ENCODE results near the gene TRMT2A.

Gene TRMT2A

DNA sequence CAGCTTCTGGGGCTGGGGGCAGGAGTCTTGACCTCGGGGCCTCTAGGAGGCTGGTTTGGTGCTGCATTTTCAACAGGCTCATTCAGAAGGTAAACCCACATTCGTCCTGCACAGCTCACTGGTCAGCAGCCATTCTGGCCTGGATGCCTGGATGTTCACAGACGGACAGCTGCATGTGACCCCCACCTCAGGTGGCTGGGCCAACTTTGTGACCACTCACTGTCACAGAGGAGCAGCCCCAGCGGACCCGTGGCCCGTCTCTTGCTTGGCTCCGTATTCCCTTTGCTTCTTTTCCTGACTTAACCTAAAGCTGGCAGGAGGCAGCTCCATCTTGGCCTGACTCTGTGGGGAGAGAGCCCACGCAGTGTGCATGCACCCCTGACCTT is 28.8 kb downstream of the TRMT2A start:
- TF ChIP-seq, protein P1, sequence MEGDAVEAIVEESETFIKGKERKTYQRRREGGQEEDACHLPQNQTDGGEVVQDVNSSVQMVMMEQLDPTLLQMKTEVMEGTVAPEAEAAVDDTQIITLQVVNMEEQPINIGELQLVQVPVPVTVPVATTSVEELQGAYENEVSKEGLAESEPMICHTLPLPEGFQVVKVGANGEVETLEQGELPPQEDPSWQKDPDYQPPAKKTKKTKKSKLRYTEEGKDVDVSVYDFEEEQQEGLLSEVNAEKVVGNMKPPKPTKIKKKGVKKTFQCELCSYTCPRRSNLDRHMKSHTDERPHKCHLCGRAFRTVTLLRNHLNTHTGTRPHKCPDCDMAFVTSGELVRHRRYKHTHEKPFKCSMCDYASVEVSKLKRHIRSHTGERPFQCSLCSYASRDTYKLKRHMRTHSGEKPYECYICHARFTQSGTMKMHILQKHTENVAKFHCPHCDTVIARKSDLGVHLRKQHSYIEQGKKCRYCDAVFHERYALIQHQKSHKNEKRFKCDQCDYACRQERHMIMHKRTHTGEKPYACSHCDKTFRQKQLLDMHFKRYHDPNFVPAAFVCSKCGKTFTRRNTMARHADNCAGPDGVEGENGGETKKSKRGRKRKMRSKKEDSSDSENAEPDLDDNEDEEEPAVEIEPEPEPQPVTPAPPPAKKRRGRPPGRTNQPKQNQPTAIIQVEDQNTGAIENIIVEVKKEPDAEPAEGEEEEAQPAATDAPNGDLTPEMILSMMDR (IDR thresholded peaks at IDR 0.05; ENCODE audit: low read length): no peak
- Histone ChIP-seq H3K36me3 (ENCODE audit: insufficient read depth, low read length) (peaks cover 82% of the 10 kb centered on the region), H3K27me3 (ENCODE audit: insufficient read depth, low read length) (no peaks in the 10 kb centered on the region), H3K4me2 (ENCODE audit: low read length) (no peak overlapping the region), H3K27ac (ENCODE audit: low read depth, low read length, poor library complexity, severe bottlenecking) (no peak overlapping the region), H3K4me1 (ENCODE audit: insufficient read depth, low read length, severe bottlenecking) (peaks cover 21% of the 10 kb centered on the region), H3K9me2 (ENCODE audit: low read depth, low read length) (no peaks in the 10 kb centered on the region), H3F3A (ENCODE audit: insufficient read depth, low read length) (no peaks in the 10 kb centered on the region), H4K20me1 (ENCODE audit: insufficient read depth, low read length) (no peaks in the 10 kb centered on the region), H3K4me3 (ENCODE audit: low read depth, low read length, poor library complexity, severe bottlenecking) (no peak overlapping the region), H3K9me3 (ENCODE audit: low read length) (no peaks in the 10 kb centered on the region), H3K79me2 (ENCODE audit: insufficient read depth, low read length) (peaks cover 23% of the 10 kb centered on the region), H2AFZ (ENCODE audit: low read length) (no peak overlapping the region), H3K9ac (ENCODE audit: low read length) (no peak overlapping the region)

DNA sequence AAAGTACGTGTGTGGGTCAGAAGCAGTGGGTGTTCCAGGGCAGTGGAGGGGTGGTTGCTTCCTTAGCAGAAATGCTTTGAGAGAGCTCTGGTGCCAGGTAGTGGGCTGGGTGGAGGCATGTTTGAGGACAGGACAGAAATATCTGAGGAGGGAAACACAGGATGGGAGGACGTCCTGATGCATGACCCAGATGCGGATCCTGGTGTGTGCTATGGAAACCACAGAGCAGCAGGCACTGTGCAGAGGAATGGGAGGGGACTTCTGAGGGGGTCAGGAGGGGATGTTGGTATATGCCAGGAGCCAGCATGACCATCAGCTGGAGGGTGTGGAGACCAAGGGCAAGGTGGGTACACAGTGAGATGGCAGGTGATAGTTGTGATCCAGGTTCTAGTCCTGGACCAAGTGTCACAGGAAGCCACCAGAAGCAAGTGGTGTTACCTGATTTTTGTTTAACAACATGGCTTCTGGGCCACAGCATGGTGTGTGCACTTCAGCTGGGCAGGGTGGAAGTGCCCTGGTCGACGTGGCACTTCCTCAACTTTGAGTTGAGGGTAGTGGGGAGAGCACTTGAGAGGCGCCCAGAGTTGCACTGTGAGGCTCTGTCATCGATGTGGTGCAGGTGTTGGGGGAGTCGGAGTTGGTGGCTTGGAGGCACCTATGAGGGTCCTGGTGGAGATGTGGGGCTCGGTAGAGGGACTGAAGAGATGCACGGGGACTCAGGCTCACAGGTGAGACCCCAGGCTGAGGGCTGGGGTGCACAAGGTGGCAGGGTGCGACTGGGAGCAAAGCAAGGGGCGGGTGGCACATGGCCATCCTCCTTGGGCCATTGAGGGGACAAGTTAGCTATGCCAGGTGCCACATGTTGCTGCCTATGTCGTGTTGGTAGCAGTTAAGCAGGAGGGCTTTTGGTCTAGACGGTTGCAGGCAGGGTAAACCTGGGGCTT is 29.4 kb downstream of the TRMT2A start:
- no peaks in the 10 kb centered on the region for H3K9me3 ChIP-seq (ENCODE audit: low read length)
- no peak for TF ChIP-seq EZH2 (IDR thresholded peaks at IDR 0.05; ENCODE audit: borderline replicate concordance, low read length)
- TF ChIP-seq, protein P1 (IDR thresholded peaks at IDR 0.05; ENCODE audit: low read length): no peak
- no peak overlapping the region for H3K4me2 ChIP-seq (ENCODE audit: low read length)
- H3K4me1 ChIP-seq (ENCODE audit: insufficient read depth, low read length, severe bottlenecking): peaks cover 28% of the 10 kb centered on the region
- no peaks in the 10 kb centered on the region for H3K9me2 ChIP-seq (ENCODE audit: low read depth, low read length)
- no peaks in the 10 kb centered on the region for H4K20me1 ChIP-seq (ENCODE audit: insufficient read depth, low read length)
- peaks cover 30% of the 10 kb centered on the region for H3K79me2 ChIP-seq (ENCODE audit: insufficient read depth, low read length)
- H3K36me3 ChIP-seq (ENCODE audit: insufficient read depth, low read length): peaks cover 76% of the 10 kb centered on the region
- no peak overlapping the region for H2AFZ ChIP-seq (ENCODE audit: low read length)
- H3K9ac ChIP-seq (ENCODE audit: low read length): no peak overlapping the region
- no peak overlapping the region for H3K27ac ChIP-seq (ENCODE audit: low read depth, low read length, poor library complexity, severe bottlenecking)
- H3F3A ChIP-seq (ENCODE audit: insufficient read depth, low read length): no peaks in the 10 kb centered on the region
- H3K27me3 ChIP-seq (ENCODE audit: insufficient read depth, low read length): no peaks in the 10 kb centered on the region
- H3K4me3 ChIP-seq (ENCODE audit: low read depth, low read length, poor library complexity, severe bottlenecking): no peak overlapping the region

DNA sequence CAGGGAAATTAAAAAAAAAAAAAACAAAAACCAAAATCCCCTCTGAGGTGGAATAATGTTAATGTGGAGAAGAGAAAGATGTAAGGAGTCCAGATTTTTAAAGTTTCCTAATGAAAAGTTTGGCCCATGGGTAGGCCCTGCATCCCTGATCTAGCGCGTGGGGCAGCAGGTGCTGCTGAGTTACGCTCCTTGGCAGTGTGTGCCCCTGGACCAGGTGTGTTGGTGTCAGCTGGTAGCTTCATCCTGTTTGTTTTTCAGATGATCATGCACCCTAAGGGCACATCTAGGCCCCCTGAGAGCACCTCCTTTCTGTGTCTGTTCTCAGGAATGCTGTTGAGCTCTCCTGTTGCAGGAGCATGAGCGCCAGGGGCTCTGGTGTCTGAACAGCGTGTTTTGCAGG is 30.3 kb downstream of the TRMT2A start:
- Histone ChIP-seq H3K36me3 (ENCODE audit: insufficient read depth, low read length) (peaks cover 67% of the 10 kb centered on the region), H3K4me2 (ENCODE audit: low read length) (no peak overlapping the region), H3K9me2 (ENCODE audit: low read depth, low read length) (no peaks in the 10 kb centered on the region), H3K27me3 (ENCODE audit: insufficient read depth, low read length) (no peaks in the 10 kb centered on the region), H3K27ac (ENCODE audit: low read depth, low read length, poor library complexity, severe bottlenecking) (no peak overlapping the region), H2AFZ (ENCODE audit: low read length) (no peak overlapping the region), H3K4me3 (ENCODE audit: low read depth, low read length, poor library complexity, severe bottlenecking) (no peak overlapping the region), H3K9me3 (ENCODE audit: low read length) (no peaks in the 10 kb centered on the region), H4K20me1 (ENCODE audit: insufficient read depth, low read length) (no peaks in the 10 kb centered on the region), H3F3A (ENCODE audit: insufficient read depth, low read length) (no peaks in the 10 kb centered on the region), H3K79me2 (ENCODE audit: insufficient read depth, low read length) (peaks cover 33% of the 10 kb centered on the region), H3K9ac (ENCODE audit: low read length) (no peak overlapping the region), H3K4me1 (ENCODE audit: insufficient read depth, low read length, severe bottlenecking) (peaks cover 34% of the 10 kb centered on the region)
- no peak for TF ChIP-seq EZH2 (IDR thresholded peaks at IDR 0.05; ENCODE audit: borderline replicate concordance, low read length)
- TF ChIP-seq, protein P1 (IDR thresholded peaks at IDR 0.05; ENCODE audit: low read length): no peak

Data from OCI-LY1 (cell line).